ENCODE data around the gene OGDH.

OGDH gene

GRCh38 chr7:44654255-44654796 lies 47.9 kb downstream of the OGDH start:
- no peak for TF ChIP-seq CTCF (IDR thresholded peaks at IDR 0.05; ENCODE audit: low read depth, low read length, missing control alignments)
- H3K4me3 ChIP-seq (ENCODE audit: low read depth, low read length), result no peak overlapping the region
- in situ Hi-C loops (cut with HindIII; ENCODE audit: low sequenced_read_pairs), result no loop called here
- no peak for DNase-seq (ENCODE audit: low read depth)

GRCh38 chr7:44655341-44655740 lies 48.9 kb downstream of the OGDH start:
- no peak for DNase-seq (ENCODE audit: low read depth)
- TF ChIP-seq CTCF (IDR thresholded peaks at IDR 0.05; ENCODE audit: low read depth, low read length, missing control alignments), result no peak
- in situ Hi-C loops (cut with HindIII; ENCODE audit: low sequenced_read_pairs), result no loop called here
- no peak overlapping the region for H3K4me3 ChIP-seq (ENCODE audit: low read depth, low read length)

- no peak overlapping the region for H3K4me3 ChIP-seq (ENCODE audit: low read depth, low read length)
- no peak for TF ChIP-seq CTCF (IDR thresholded peaks at IDR 0.05; ENCODE audit: low read depth, low read length, missing control alignments)
- DNase-seq (ENCODE audit: low read depth), result no peak
- in situ Hi-C loops (cut with HindIII; ENCODE audit: low sequenced_read_pairs), result no loop called here
These were observed 52.6 kb downstream of the OGDH start for GRCh38 chr7:44658979-44659378.

- no peak overlapping the region for H3K4me3 ChIP-seq (ENCODE audit: low read depth, low read length)
- in situ Hi-C loops (cut with HindIII; ENCODE audit: low sequenced_read_pairs), result no loop called here
- TF ChIP-seq CTCF (IDR thresholded peaks at IDR 0.05; ENCODE audit: low read depth, low read length, missing control alignments), result no peak
- no peak for DNase-seq (ENCODE audit: low read depth)
These were observed 54.8 kb downstream of the OGDH start for GRCh38 chr7:44661233-44661632.

- TF ChIP-seq CTCF (IDR thresholded peaks at IDR 0.05; ENCODE audit: low read depth, low read length, missing control alignments), result no peak
- in situ Hi-C loops (cut with HindIII; ENCODE audit: low sequenced_read_pairs), result no loop called here
- no peak for DNase-seq (ENCODE audit: low read depth)
- no peak overlapping the region for H3K4me3 ChIP-seq (ENCODE audit: low read depth, low read length)
These were observed 58.5 kb downstream of the OGDH start for GRCh38 chr7:44664780-44665461.

- H3K4me3 ChIP-seq (ENCODE audit: low read depth, low read length), result no peak overlapping the region
- in situ Hi-C loops (cut with HindIII; ENCODE audit: low sequenced_read_pairs), result no loop called here
- no peak for TF ChIP-seq CTCF (IDR thresholded peaks at IDR 0.05; ENCODE audit: low read depth, low read length, missing control alignments)
- peak; percentile 86 for DNase-seq (ENCODE audit: low read depth)
These were observed 59.2 kb downstream of the OGDH start for GRCh38 chr7:44665531-44666213.
